ENCODE results near the gene GSTK1. TPM values are rescaled to one million over a fixed set of nuclear protein-coding genes. Genes with fewer than 3 reads are reported as not detected.
"Not testable (repeated sequence)": the region's sequence is repeated elsewhere in the genome, so short reads cannot be mapped to it uniquely, and the experiment has no call there.

Gene GSTK1
- total RNA-seq, 4 donors from 2014 or later, result 147 to 319 (median 220) TPM

DNA sequence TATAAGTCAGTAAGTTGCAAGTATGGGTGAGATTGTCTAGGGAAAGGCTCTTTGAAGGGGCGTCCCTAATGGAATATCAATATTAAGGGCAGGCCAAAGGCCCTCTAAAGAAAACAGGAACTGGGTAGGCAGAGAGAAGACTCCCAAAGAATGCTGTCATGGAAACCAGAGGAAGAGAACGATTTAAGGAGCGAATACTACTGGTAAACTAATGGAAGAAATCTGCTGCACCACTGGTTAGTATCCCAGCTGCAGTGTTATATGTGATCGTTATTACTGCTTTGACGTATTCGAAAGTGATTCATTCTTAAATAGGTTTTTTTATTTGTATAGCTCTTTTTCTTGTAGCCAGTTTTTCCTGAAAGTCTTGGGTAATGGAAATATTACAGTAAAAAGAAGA, 26.2 kb downstream of the GSTK1 start:
- no peak for DNase-seq
- peaks cover 20 to 23% of the 10 kb centered on the region in 2 donors for H3K36me3 ChIP-seq
- H3K9me3 ChIP-seq, result no peaks in the 10 kb centered on the region
- no peaks in the 10 kb centered on the region for H3K27me3 ChIP-seq
- TF ChIP-seq POLR2A (IDR thresholded peaks at IDR 0.05), result no peak
- no peak for TF ChIP-seq CTCF (IDR thresholded peaks at IDR 0.05)
- peaks cover 9 to 33% of the 10 kb centered on the region in 2 donors for H3K4me1 ChIP-seq
- H3K4me3 ChIP-seq (replicated peaks in 1 of 3), result peak overlapping the region in 1 of 3 donors; percentile 66
- intact Hi-C loops (cut with DNase I), result loop anchor here (10.0 kb wide), 2 partner anchors 95 to 125 kb away; partner anchors contain the start of gene ZYX
- 43% methylated on average over 6 of the region's 6 CpGs for WGBS, 2 donors
- no peak overlapping the region for H3K27ac ChIP-seq

- H3K27ac ChIP-seq; H3K9me3 ChIP-seq; H3K27me3 ChIP-seq; H3K4me3 ChIP-seq (replicated peaks in 1 of 3); DNase-seq: not testable (repeated sequence)
- Histone ChIP-seq H3K36me3 (peaks cover 24 to 27% of the 10 kb centered on the region in 2 donors), H3K4me1 (peaks cover 9 to 28% of the 10 kb centered on the region in 2 donors)
- 70 to 83% methylated on average over 4 of the region's 4 CpGs for WGBS, 2 donors
- intact Hi-C loops (cut with DNase I), result loop anchor here (5.0 to 10.0 kb wide), 3 partner anchors 48 to 125 kb away; partner anchors contain the start of gene ZYX
Observed at GRCh38 chr7:143289888-143290287, 26.6 kb downstream of the GSTK1 start.

- Histone ChIP-seq H3K4me1 (peaks cover 9 to 24% of the 10 kb centered on the region in 2 donors), H3K9me3 (no peaks in the 10 kb centered on the region), H3K27me3 (no peaks in the 10 kb centered on the region), H3K27ac (no peak overlapping the region), H3K36me3 (peaks cover 28 to 31% of the 10 kb centered on the region in 2 donors), H3K4me3 (replicated peaks in 1 of 3) (no peak overlapping the region)
- intact Hi-C loops (cut with DNase I), result loop anchor here (5.0 kb wide), 1 partner anchor 48 kb away; no protein-coding TSS in a partner anchor
- TF ChIP-seq CTCF (IDR thresholded peaks at IDR 0.05) (no peak), POLR2A (IDR thresholded peaks at IDR 0.05) (no peak)
- DNase-seq, result no peak
- WGBS, 2 donors, result 73 to 87% methylated on average over 4 of the region's 4 CpGs
Observed at GRCh38 chr7:143290293-143290692, 27.1 kb downstream of the GSTK1 start.

GRCh38 chr7:143292876-143293275, 29.6 kb downstream of the GSTK1 start:
- Histone ChIP-seq H3K4me3 (replicated peaks in 1 of 3) (no peak overlapping the region), H3K4me1 (peaks cover 4 to 7% of the 10 kb centered on the region in 2 donors), H3K36me3 (peaks cover 36% of the 10 kb centered on the region in 2 donors), H3K9me3 (no peaks in the 10 kb centered on the region), H3K27ac (no peak overlapping the region), H3K27me3 (no peaks in the 10 kb centered on the region)
- no peak for DNase-seq
- TF ChIP-seq CTCF (IDR thresholded peaks at IDR 0.05), result no peak
- TF ChIP-seq POLR2A (IDR thresholded peaks at IDR 0.05), result no peak
- intact Hi-C loops (cut with DNase I), result loop anchor here (5.0 kb wide), 1 partner anchor 51 kb away; no protein-coding TSS in a partner anchor
- WGBS, 2 donors, result 97% methylated on average over 5 of the region's 5 CpGs

- intact Hi-C loops (cut with DNase I), result no loop called here
- no peak overlapping the region for H3K27ac ChIP-seq
- TF ChIP-seq POLR2A (IDR thresholded peaks at IDR 0.05), result no peak
- no peak for TF ChIP-seq CTCF (IDR thresholded peaks at IDR 0.05)
Observed at GRCh38 chr7:143295870-143296269, 32.6 kb downstream of the GSTK1 start.

More at GRCh38 chr7:143295870-143296269, 32.6 kb downstream of the GSTK1 start:
- Histone ChIP-seq H3K9me3 (no peaks in the 10 kb centered on the region), H3K4me1 (no peaks in the 10 kb centered on the region), H3K4me3 (replicated peaks in 1 of 3) (no peak overlapping the region), H3K27me3 (no peaks in the 10 kb centered on the region), H3K36me3 (peaks cover 49 to 58% of the 10 kb centered on the region in 2 donors)
- DNase-seq, result no peak

Data from thyroid gland (tissue), 4 donors.